OCI-LY1 (cell line): Measurements from ENCODE around the gene HEMGN.

Source experiments
- H2AFZ ChIP-seq: fragments of 200-600 bp; sonication (generic), shearing (Covaris generic); 2 replicates; pipeline ENCODE4 v1.6.0; 2014; ENCODE audit warnings: antibody characterized with exemption, mild to moderate bottlenecking, low read length
- H3F3A ChIP-seq: fragments of 200-600 bp; sonication (generic), shearing (Covaris generic); 2 replicates; pipeline ENCODE4 v1.6.0; 2014; ENCODE audit warnings: mild to moderate bottlenecking, antibody characterized with exemption, low read length, moderate library complexity; ENCODE audit not compliant: insufficient read depth
- H3K27ac ChIP-seq: fragments of 200-600 bp; sonication (generic); 2 replicates; pipeline ENCODE4 v1.5.1; 2014; ENCODE audit warnings: low read length, mixed run types, mild to moderate bottlenecking, low read depth; ENCODE audit not compliant: poor library complexity, severe bottlenecking
- H3K27me3 ChIP-seq: fragments of 200-600 bp; sonication (generic); 2 replicates; pipeline ENCODE4 v1.6.0; 2014; ENCODE audit warnings: antibody characterized with exemption, mild to moderate bottlenecking, low read length, moderate library complexity; ENCODE audit not compliant: insufficient read depth
- H3K36me3 ChIP-seq: fragments of 200-600 bp; sonication (generic); 2 replicates; pipeline ENCODE4 v1.6.1; 2014; ENCODE audit warnings: mild to moderate bottlenecking, antibody characterized with exemption, low read length, moderate library complexity, mixed read lengths; ENCODE audit not compliant: insufficient read depth
- H3K4me1 ChIP-seq: fragments of 200-600 bp; sonication (generic); 2 replicates; pipeline ENCODE4 v1.5.1; 2014; ENCODE audit warnings: mild to moderate bottlenecking, low read length, moderate library complexity; ENCODE audit not compliant: insufficient read depth, severe bottlenecking
- H3K4me2 ChIP-seq: fragments of 200-600 bp; sonication (generic), shearing (Covaris generic); 2 replicates; pipeline ENCODE4 v1.6.1; 2014; ENCODE audit warnings: low read length
- H3K4me3 ChIP-seq: fragments of 200-600 bp; sonication (generic); 2 replicates; pipeline ENCODE4 v1.5.1; 2014; ENCODE audit warnings: low read length, low read depth, mild to moderate bottlenecking, mixed read lengths; ENCODE audit not compliant: poor library complexity, severe bottlenecking
- H3K79me2 ChIP-seq: fragments of 200-600 bp; shearing (Covaris generic); 2 replicates; pipeline ENCODE4 v1.6.1; 2016; ENCODE audit warnings: mixed run types, low read length, mixed read lengths; ENCODE audit not compliant: insufficient read depth
- H3K9ac ChIP-seq: fragments of 200-600 bp; sonication (generic), shearing (Covaris generic); 2 replicates; pipeline ENCODE4 v1.6.1; 2014; ENCODE audit warnings: mild to moderate bottlenecking, low read length, mixed read lengths
- H3K9me2 ChIP-seq: fragments of 200-600 bp; sonication (generic), shearing (Covaris generic); 2 replicates; pipeline ENCODE4 v1.6.1; 2014; ENCODE audit warnings: low read depth, mild to moderate bottlenecking, low read length, mixed read lengths
- H3K9me3 ChIP-seq: fragments of 200-600 bp; shearing (Covaris generic); 2 replicates; pipeline ENCODE4 v1.6.1; 2014; ENCODE audit warnings: low read length, mixed read lengths
- H4K20me1 ChIP-seq: fragments of 200-600 bp; sonication (generic), shearing (Covaris generic); 2 replicates; pipeline ENCODE4 v1.6.0; 2016; ENCODE audit warnings: mild to moderate bottlenecking, low read length; ENCODE audit not compliant: insufficient read depth
- CTCF ChIP-seq: fragments of 200-600 bp; sonication (generic), shearing (Covaris generic); IDR thresholded peaks from 2 replicates; pipeline ENCODE4 v1.5.1; 2017; ENCODE audit warnings: mild to moderate bottlenecking, antibody characterized with exemption, low read length, moderate library complexity, mixed read lengths
- EZH2 ChIP-seq: fragments of 200-600 bp; sonication (generic), shearing (Covaris generic); IDR thresholded peaks from 2 replicates; pipeline ENCODE4 v1.8.0; 2017; ENCODE audit warnings: borderline replicate concordance, mixed run types, mild to moderate bottlenecking, antibody characterized with exemption, low read length, moderate library complexity, mixed read lengths

The HEMGN gene

GRCh38 chr9:97934321-97935115, 3.5 kb downstream of the HEMGN start:
- no peaks in the 10 kb centered on the region; the same call in 1 of the 2 replicates for H3K27me3 ChIP-seq
- TF ChIP-seq CTCF: no peak
- TF ChIP-seq EZH2: no peak
- no peak overlapping the region for H3K4me3 ChIP-seq
- H3K9ac ChIP-seq: no peak overlapping the region
- H3K9me2 ChIP-seq: no peaks in the 10 kb centered on the region
- no peaks in the 10 kb centered on the region for H3F3A ChIP-seq
- H3K9me3 ChIP-seq: no peaks in the 10 kb centered on the region
- no peak overlapping the region for H3K4me2 ChIP-seq
- H3K79me2 ChIP-seq: no peaks in the 10 kb centered on the region
- no peak overlapping the region for H2AFZ ChIP-seq
- peaks cover 6% of the 10 kb centered on the region for H3K4me1 ChIP-seq
- no peaks in the 10 kb centered on the region for H3K36me3 ChIP-seq
- H3K27ac ChIP-seq: no peak overlapping the region
- H4K20me1 ChIP-seq: no peaks in the 10 kb centered on the region

GRCh38 chr9:97933297-97933998, 4.5 kb downstream of the HEMGN start:
- no peaks in the 10 kb centered on the region for H3K79me2 ChIP-seq
- TF ChIP-seq CTCF (no peak), EZH2 (no peak)
- no peaks in the 10 kb centered on the region; the same call in 1 of the 2 replicates for H3K27me3 ChIP-seq
- no peak overlapping the region for H3K4me2 ChIP-seq
- no peak overlapping the region for H2AFZ ChIP-seq
- no peaks in the 10 kb centered on the region for H3F3A ChIP-seq
- H3K9me2 ChIP-seq: no peaks in the 10 kb centered on the region
- H3K36me3 ChIP-seq: no peaks in the 10 kb centered on the region
- H3K9me3 ChIP-seq: no peaks in the 10 kb centered on the region
- no peak overlapping the region for H3K4me3 ChIP-seq
- H3K9ac ChIP-seq: no peak overlapping the region
- H3K27ac ChIP-seq: no peak overlapping the region
- H4K20me1 ChIP-seq: no peaks in the 10 kb centered on the region
- H3K4me1 ChIP-seq: peaks cover 4% of the 10 kb centered on the region

GRCh38 chr9:97930972-97931371, 7.0 kb downstream of the HEMGN start:
- H4K20me1 ChIP-seq: no peaks in the 10 kb centered on the region
- H3K4me2 ChIP-seq: no peak overlapping the region
- no peaks in the 10 kb centered on the region for H3K9me3 ChIP-seq
- no peaks in the 10 kb centered on the region for H3K36me3 ChIP-seq
- no peaks in the 10 kb centered on the region for H3K4me1 ChIP-seq
- H3F3A ChIP-seq: no peaks in the 10 kb centered on the region
- H3K27ac ChIP-seq: no peak overlapping the region
- H2AFZ ChIP-seq: no peak overlapping the region
- no peaks in the 10 kb centered on the region for H3K9me2 ChIP-seq
- TF ChIP-seq EZH2 (no peak), CTCF (no peak)
- H3K9ac ChIP-seq: no peak overlapping the region
- H3K27me3 ChIP-seq: no peaks in the 10 kb centered on the region; the same call in 1 of the 2 replicates
- H3K79me2 ChIP-seq: no peaks in the 10 kb centered on the region
- no peak overlapping the region for H3K4me3 ChIP-seq
